HG03139 (cell line): ENCODE measurements around the gene CADM4.
"Not testable (repeated sequence)": the region's sequence is repeated elsewhere in the genome, so short reads cannot be mapped to it uniquely, and the experiment has no call there.

ENCODE experiments used
- ATAC-seq: cut with Tn5 transposase; IDR thresholded peaks from one replicate; pipeline ENCODE4 v1.9.1; 2021; ENCODE audit not compliant: unreplicated experiment

Gene CADM4, protein sequence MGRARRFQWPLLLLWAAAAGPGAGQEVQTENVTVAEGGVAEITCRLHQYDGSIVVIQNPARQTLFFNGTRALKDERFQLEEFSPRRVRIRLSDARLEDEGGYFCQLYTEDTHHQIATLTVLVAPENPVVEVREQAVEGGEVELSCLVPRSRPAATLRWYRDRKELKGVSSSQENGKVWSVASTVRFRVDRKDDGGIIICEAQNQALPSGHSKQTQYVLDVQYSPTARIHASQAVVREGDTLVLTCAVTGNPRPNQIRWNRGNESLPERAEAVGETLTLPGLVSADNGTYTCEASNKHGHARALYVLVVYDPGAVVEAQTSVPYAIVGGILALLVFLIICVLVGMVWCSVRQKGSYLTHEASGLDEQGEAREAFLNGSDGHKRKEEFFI

DNA sequence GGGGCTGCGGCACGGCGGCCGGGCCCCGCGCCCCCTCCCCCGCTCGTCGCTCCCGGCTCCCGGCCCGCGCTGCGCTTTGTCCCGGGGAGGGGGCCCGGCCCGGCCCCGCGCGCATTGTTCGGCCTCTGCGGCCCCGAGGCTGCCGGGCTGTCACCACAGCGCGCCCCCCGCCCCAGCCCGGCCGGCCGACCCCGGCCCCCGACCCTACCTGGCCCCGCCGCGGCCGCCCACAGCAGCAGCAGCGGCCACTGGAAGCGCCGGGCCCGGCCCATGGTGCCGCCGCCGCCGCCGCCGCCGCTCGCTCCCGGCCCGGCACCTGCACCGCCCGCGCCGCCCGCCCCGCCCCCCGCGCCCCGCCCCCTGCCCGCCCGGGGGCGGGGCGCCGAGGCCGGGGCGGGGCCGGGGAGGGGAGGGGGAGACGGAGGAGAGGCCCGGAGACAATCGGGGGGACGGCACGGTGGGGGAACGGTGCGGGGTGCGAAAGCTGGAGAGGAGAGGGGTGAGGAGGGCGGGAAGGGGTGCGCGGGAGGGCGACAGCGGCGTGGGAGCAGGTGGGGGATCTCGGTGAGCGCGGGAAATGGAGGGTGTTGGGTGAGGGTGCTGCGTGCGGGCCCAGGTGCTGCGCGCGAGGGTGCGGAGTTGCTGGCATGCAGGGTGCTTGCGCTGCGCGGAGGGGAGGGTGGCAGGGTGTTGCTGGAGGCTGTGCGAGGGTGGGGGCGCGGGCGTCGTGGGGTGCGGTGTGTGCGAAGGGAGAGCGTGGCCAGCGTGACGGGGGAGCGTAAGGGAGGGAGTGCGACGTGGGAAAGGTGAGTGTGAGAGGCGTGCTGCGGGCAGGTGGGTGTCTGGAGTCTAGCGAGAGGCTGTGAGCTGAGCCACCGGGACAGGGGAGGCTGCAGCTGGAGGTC lies at the start of gene CADM4:
CADM4 (minus strand) TSS at position 332 of the 905 bp plus-strand sequence; CDS start at position 272, 60 bp downstream.
- no peak for ATAC-seq

DNA sequence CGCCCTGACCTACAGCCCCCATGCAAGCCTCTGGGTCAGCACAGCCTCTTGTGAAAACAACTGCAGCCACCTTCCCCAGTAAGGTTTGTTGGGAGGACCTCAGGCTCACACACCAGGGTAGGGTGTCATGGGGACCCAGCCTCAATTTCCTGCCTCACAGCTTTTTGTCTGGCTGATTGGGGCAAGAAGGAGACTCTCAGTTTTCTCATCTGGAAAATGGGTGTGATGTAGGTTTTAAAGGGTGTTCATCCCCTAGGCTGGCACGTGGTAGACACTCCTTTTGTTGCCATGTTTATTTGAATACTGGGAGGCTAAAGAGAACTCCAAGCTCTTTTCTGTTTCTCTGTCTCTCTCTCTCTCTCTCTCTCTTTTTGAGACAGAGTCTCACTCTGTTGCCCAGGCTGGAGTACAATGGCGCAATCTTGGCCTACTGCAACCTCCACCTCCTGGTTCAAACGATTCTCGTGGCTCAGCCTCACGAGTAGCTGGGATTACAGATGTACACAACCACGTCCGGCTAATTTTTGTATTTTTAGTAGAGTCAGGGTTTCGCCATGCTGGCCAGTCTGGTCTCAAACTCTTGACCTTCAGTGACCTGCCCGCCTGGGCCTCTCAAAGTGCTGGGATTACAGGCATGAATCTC lies 48.5 kb upstream of the CADM4 start:
- ATAC-seq, result no peak

DNA sequence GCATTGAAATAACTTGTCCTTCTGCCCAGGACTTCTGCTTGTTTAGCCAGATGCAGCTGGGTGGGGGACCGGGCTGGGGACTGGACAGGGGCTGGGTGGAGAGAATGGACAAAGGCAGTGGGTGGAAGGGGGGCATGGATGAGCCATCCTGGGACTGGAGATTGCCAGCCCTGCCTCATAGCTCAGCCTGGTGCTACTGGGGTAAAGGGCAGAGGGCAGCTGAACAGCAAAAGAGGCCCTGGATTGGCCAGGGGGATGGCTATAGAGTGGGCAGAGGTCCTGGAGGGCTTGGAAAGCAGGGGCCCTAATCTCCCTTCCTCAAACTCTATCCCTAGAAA lies 48.0 kb upstream of the CADM4 start:
- ATAC-seq, result no peak

DNA sequence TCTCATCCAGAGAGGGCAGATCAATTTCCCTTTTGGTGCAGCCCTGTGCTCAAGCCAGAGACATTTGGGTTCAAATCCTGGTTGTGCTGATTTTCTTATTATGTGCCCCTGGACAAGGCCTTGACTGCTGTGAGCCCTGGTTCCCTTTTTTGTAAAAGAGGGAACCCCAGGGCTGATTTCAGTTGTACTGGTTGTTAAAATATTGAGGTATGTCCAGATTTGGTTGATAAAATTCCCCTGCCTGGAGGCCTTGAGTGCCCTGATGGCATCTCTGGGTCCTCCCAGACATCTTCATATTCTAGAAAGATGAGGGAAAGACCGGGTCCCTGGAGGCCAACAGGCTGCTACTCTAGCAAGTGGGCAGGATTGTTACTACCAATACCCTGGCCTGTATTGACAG lies 44.7 kb upstream of the CADM4 start:
- ATAC-seq, result no peak

DNA sequence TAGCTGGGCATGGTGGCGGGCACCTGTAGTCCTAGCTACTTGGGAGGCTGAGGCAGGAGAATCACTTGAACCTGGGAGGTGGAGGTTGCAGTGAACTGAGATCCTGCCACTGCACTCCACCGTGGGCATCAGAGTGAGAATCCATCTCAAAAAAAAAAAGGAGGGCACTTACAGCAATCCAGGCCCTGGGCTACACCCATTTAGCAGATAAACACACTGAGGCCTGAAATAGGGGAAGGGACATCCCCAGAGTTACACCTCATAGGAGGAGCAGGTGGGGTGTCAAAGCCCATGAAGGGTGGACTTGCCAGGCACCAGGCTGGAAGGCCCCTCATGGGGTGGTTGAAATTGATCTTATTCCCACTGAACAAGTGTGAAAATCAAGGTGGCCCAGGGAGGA lies 44.3 kb upstream of the CADM4 start:
- no peak for ATAC-seq

DNA sequence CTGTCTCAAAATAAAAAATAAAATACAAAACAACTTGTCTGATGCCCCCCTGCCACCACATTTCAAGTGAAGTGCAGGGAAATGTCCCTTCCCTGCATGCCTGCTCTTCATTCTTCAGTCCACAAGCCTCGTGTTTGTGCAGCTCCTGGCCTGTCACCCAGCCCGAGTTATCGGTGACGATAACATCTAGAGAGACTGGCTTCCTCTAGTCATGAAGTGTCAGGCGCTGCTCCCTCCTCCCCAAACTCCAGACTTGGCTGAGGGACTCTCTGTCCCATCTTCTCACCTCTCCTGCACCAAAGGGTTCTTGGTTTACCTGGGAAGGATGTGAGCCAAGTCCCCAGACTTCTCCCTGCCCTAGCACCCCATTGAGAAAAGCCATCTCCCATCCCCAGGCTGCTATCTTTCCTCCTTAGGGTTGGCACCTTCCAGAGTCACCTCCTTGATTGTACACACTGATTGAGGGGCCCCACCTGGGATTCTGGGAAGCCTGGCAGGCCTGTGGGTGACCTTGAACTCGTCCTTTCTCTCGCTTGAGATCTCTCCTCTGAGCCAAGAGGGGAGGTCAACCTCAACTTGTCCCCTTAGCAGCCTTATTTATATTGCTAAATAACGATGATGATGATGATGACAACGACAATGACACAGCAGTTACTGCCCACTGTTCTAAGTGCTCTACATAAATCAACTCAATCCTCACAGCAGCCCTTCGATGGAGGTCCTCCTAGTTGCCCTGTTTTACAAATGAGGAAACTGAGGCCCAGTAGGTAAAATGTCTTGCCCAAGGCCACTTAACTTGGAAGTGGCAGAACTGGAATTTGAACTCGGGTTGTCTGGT lies 43.4 kb upstream of the CADM4 start:
- ATAC-seq, result no peak

DNA sequence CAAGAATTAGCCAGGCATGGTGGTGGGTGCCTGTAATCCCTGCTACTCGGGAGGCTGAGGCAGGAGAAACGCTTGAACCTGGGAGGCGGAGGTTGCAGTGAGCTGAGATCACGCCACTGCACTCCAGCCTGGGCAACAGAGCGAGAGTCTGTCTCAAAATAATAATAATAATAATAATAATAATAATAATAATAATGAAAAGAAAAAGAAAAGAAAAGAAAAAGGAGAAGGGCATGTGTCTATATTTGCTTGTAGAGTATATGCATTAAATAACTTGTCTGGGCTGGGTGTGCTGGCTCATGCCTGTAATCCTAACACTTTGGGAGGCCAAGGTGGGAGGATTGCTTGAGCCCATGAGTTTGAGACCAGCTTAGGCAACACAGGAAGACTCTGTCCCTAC lies 42.6 kb upstream of the CADM4 start:
- not testable (repeated sequence) for ATAC-seq

DNA sequence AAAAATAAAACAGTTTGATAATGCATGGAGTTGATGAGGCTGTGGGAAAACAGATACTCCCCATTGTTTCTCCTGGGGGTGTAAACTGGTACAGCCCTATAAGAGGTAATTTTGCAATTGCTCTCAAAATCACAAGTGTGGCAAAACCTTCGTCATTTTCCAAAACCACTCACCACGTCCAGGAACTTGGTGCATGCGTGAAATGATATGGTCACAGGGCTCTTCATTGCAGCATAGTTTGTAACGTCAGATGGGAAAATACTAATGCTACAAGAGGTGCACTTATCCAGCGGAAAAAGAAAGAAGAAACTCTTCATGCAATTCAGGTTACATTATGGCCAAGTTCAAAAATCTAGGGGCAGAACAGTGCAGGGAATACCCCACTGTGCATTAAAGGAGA lies 42.2 kb upstream of the CADM4 start:
- ATAC-seq, result no peak

DNA sequence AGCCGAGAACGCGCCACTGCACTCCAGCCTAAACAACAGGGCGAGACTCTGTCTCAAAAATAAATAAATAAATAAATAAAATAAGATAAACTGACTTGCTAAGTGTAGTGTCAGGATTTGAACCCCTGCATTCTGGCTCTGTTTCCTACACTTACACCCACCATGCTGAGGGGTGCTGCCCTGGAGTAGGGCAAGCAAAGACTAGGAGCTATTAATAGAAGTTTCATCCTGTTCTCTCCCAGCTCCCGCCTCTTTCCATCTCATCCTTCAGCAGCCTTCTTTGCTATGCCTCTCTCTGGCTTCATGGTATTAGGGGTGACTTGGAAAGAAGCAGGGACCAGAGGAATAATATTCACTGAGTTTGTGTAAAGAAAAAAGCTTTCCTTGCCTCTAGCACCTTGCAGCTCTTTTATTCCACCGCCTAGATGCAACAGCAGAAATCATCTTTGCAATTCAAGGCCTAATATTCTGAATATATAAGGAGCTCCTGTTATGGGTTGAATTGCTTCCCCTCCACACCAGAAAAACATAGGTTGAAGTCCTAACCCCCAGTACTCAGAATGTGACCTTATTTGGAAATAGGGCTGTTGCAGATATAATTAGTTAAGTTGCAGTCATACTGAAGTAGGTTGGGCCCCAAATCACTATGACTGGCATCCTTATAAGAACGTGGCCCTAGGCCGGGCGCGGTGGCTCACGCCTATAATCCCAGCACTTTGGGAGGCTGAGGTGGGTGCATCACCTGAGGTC lies 39.0 kb upstream of the CADM4 start:
- no peak for ATAC-seq

DNA sequence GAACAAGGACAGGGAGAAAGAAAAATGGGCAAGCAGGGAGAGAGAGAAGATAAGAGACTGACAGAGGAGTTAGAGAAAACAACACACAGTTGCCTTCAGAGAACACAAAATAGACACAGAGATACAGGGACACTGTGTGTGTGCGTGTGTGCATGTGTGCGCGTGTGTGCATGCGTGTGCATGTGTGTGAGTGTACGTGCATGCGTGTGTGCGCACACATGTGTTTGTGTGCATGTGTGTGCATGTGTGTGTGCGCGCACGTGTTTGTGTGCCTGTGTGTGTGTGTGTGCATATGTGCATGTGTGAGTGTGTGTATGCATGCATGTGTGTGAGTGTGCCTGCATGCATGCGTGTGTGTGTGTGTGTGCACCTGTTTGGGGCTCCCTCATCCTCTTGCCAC lies 36.3 kb upstream of the CADM4 start:
- no peak for ATAC-seq

DNA sequence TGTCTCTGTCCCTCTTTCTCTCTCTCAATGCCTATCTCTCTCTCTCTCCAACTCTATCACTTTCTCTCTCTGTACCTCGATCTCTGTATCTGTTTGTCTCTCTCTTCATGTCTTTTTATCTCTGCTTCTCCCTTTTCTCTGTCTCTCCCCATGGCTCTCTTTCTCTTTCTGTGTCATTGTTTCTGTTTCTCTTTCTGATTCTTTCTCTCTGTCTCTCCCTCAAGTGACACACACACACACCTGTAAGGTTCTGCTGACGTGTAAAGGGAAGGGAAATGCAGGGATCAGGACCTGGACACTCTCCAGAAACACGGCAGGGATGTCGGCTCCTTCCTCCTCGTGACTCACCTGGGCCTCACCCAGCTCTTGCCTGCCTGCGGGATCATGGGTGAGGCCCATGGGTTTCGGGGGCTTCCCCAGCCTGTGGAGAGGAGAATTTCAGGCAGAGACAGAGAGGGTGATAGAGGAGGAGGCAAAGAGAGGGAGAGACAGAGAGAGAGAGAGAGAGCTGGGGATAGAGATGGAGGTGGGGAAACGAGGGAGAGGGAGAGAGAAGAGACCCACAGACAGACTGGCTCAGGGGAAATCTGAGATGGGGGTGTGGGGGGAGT lies 35.7 kb upstream of the CADM4 start:
- no peak for ATAC-seq

DNA sequence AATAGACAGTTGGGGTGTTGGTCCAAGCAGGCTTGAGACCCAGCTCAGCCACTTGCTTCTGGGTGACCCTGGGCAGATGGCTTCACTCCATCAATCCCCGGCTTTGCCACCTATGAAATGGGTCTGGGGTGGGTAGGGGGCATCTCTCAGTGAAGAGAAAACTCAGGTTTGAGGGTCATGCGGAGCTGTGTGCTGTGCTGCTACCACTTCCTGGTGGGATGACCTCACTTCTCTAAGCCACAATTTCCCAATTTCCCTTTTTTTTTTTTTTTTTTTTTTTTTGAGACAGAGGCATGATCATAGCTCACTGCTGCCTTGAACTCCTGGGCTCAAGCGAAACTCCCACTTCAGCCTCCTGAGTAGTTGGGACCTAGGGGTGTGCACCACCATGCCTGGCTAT lies 34.9 kb upstream of the CADM4 start:
- ATAC-seq, result no peak

DNA sequence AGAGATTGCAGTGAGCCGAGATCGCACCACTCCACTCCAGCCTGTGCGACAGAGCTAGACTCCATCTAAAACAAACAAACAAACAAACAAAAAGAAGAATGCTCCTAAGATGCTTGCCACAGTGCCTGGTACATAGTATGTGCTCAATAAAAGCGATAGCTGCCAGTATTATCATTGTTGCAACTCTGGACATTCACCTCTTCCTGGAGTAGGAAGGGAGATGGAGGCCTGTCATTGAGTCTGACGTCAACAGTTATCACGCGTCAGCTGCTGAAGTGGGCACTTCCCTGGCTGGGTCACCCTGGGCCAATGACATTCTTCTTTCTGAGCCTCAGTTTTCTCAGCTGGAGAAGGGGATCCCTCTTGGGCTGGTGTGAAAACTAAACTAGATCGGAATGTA lies 34.5 kb upstream of the CADM4 start:
- no peak for ATAC-seq

DNA sequence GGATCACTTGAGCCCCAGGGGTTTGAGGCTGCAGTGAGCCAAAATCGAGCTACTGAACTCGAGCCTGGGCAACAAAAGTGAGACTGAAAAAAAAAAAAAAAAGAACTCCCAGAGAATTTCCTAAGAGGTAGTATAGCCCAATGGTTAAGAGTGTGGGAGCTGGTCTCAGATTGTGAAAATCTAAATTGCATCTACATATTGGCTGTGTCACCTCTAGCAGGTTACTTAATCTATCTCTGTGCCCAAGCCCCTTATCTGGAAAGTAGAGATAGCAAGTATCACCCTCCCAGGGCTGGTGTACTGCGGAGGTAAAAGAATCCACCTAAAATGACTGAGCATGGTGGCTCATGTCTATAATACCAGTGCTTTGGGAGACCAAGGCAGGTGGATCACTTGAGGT lies 34.0 kb upstream of the CADM4 start:
- no peak for ATAC-seq

DNA sequence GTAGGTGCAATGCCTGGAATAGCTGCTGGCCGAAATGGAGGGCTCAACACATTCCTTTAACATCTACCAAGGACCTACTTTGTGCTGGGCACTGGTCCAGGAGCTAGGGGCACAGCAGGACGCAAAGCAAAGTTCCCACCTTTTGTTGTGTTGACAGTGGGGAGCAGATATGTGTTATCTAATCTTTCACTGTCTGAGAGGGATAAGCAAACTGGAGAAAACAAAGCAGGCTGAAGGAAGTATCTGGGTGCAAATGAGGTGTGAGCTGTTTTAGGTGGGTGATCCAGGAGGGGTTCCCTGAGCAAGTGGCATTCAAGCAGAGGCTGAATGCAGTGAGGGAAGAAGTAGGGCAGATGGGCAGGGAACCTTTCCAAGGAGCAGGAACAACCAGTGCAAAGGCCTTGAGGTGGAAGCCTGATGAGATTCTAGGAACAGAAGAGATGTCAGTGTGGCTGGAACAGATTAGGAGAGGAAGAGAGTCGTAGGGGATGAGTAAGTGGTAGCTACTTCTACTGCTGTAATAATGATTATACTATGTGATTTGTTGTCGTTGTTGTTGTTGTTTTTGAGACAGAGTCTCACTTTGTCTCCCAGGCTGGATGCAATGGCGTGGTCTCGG lies 32.5 kb upstream of the CADM4 start:
- no peak for ATAC-seq

DNA sequence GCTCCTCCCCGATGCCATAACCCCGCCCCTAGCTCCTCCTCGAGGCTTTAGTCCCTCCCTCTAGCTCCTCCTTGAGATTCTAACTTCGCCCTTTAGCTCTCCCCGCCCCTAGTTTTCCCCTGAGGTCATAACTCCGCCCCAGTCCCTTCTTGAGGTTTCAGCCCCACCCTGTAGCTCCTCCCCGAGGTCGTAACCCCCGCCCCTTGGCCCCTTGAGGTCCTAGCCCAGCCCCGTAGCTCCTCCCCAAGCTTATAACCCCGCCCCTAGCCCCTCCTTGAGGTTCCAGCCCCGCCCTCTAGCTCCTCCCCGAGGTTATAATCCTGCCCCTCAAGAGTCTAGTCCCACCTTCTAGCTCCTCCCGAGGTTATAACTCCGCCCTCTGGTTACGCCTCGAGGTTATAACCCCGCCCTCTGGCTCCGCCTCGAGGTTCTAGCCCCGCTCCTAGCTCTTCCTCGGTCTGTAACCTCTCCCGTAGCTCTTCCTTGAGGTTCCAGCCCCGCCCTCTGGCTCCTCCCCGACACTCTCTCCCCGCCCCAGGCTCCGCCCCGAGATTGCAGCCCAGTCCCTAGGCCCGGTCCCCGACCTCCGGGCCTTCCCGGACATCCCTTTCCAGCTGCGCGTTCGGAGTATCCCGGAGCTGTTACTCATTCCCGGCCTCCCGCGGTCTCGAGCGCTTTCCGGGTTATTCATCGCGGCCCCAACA lies 28.9 kb upstream of the CADM4 start:
- ATAC-seq, result peak; percentile 85

DNA sequence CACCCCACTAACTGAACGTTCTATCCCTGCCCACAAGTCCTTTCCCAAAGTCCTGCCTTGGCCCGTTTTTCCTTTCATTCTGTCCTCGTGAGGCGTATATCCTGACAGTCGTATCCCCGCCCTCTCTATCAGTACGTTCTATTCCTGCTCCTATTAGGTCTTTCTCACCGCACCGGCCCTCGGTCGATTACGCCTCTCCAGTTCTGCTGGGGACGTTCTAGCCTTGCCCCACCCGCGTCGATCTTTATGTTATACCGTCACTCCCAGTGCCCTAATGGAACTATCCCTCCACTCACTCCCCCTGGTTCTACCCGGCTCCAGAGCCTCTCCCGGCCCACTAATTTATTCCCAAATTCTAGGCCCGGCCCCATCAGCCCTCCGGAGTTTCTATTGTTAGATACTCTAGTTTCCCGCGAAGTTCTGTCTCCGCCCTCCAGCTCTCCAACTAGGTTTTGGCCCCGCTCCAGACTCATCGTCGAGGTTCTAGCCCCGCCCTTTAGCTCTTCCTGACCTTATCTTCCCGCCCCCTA lies 28.3 kb upstream of the CADM4 start:
- ATAC-seq, result no peak

DNA sequence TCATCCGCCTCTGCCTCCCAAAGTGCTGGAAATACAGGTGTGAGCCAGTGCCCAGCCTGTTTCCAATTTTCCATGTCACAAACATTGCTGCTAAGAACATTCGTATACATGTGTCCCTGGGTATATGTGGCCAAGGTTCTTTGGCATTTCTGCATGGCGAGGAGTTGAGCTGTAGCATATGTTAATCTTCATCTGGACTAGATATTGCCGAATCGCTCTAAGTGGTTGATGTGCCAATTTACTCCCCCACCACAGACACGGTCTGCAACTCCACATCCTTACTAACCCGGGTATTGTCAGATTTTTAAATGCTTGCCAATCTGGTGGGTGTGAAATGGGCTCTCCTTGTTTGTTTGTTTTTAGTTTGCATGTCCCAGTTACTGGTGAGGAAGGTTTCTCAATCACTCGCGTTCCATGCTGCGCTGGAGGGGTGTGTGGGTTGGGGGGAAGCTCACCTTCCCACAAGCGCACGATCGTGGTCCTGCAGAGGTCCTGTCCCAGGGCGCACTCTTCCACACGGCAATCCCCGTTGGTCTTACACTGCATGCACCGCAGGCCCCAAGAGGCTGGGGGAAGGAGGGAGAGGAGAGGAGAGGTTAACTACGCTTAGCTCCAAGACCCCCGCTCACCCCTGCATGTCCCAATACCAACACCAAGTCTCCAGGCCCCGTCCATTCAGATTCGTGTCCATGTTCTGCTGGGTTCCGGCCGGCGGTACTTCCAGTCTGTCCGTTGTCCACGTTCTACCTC lies 27.7 kb upstream of the CADM4 start:
- no peak for ATAC-seq
